ENCODE results near the gene IDE. TPM values are rescaled to one million over a fixed set of nuclear protein-coding genes. Genes with fewer than 3 reads are reported as not detected.
"Not testable (repeated sequence)": the region's sequence is repeated elsewhere in the genome, so short reads cannot be mapped to it uniquely, and the experiment has no call there.

The IDE gene
- total RNA-seq, 2 experiments from 2014 or later = 14.1 to 25.9 TPM

DNA sequence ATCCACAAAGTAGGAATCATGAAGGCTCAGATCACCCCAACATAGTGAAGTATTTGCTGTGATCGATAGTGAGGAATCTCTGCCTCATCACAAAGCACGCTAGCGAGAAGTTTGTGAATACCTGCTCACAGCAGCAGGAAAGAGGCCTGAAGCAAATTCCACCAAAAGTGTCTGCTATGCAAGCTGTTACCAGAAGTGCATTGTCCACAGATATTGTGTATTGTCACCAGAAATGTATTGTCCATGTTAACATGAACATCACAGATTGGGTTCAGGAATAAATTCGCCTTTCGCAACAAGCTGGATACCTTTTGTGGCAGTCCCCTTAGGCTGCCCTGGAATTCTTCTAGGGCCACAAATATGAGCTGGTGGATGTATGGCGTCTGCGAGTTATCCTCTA lies 155.0 kb downstream of the IDE start:
- DNase-seq (no peak), ATAC-seq (no peak)
- Mint-ChIP-seq H3K27me3 (peaks cover 52% of the 10 kb centered on the region), H3K4me1 (peaks cover 12% of the 10 kb centered on the region), H3K27ac (no peak overlapping the region), H3K9me3 (ENCODE audit: low read depth) (peaks cover 2% of the 10 kb centered on the region), H3K36me3 (peaks cover 6% of the 10 kb centered on the region), H3K4me3 (no peak overlapping the region)
- CTCF ChIA-PET = no interaction called here

DNA sequence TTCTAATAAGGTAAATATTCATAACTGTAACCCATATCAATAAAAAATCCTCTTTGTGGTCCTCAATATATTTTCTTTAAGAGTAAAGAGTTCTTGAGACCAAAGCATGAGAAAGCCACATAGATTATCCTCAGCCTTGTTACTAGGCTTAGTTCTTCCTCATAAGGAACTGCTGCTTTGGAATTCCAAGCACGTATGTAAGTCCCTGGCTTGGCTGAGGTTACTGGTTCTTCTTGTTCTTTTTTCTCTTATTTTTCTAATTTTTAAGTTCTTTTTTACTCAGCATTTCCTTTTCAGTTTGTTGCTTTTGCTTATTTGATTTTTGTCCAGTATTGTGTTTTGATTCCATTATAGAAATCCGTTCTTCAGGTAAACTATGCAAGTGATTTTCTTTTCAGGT lies 155.7 kb downstream of the IDE start:
- DNase-seq (no peak), ATAC-seq (no peak)
- no peak overlapping the region for H3K4me3 Mint-ChIP-seq
- H3K9me3 Mint-ChIP-seq (ENCODE audit: low read depth) = peaks cover 2% of the 10 kb centered on the region
- CTCF ChIA-PET = no interaction called here
- peaks cover 12% of the 10 kb centered on the region for H3K4me1 Mint-ChIP-seq
- H3K36me3 Mint-ChIP-seq = peaks cover 6% of the 10 kb centered on the region
- H3K27me3 Mint-ChIP-seq = peaks cover 46% of the 10 kb centered on the region
- H3K27ac Mint-ChIP-seq = no peak overlapping the region

- Mint-ChIP-seq H3K27me3 (peaks cover 32% of the 10 kb centered on the region), H3K9me3 (ENCODE audit: low read depth) (no peaks in the 10 kb centered on the region), H3K4me1 (no peaks in the 10 kb centered on the region), H3K36me3 (no peaks in the 10 kb centered on the region), H3K4me3 (no peak overlapping the region), H3K27ac (no peak overlapping the region)
- DNase-seq (no peak), ATAC-seq (no peak)
- CTCF ChIA-PET = no interaction called here
These were observed 160.4 kb downstream of the IDE start for GRCh38 chr10:92413519-92413918.

- CTCF ChIA-PET = no interaction called here
- H3K4me3 Mint-ChIP-seq = no peak overlapping the region
These were observed 160.9 kb downstream of the IDE start for GRCh38 chr10:92413011-92413410.

DNA sequence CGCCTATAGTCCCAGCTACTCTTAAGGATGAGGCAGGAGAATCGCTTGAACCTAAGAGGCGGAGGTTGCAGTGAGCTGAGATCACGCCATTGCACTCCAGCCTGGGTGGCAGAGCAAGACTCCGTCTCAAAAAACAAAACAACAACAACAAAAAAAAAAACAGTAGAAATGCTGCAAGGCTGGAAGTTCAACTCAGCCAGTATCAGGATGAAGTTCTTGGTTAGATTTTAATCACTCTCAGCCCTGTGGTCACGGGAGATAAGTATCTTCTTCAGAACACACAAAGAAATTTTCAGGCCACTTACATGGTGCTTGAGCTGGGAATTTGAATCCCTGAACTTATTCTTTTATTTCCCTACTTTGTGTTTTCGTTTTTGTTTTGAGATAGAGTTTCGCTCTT lies 162.5 kb downstream of the IDE start:
- ATAC-seq = no peak
- no peaks in the 10 kb centered on the region for H3K9me3 Mint-ChIP-seq (ENCODE audit: low read depth)
- H3K27me3 Mint-ChIP-seq = peaks cover 33% of the 10 kb centered on the region
- H3K4me3 Mint-ChIP-seq = no peak overlapping the region
- no peaks in the 10 kb centered on the region for H3K36me3 Mint-ChIP-seq
- DNase-seq = no peak
- H3K27ac Mint-ChIP-seq = no peak overlapping the region
- no peaks in the 10 kb centered on the region for H3K4me1 Mint-ChIP-seq
- CTCF ChIA-PET = no interaction called here

More at GRCh38 chr10:92413011-92413410, 160.9 kb downstream of the IDE start:
- Mint-ChIP-seq H3K27me3 (peaks cover 30% of the 10 kb centered on the region), H3K36me3 (no peaks in the 10 kb centered on the region), H3K4me1 (no peaks in the 10 kb centered on the region), H3K27ac (no peak overlapping the region), H3K9me3 (ENCODE audit: low read depth) (no peaks in the 10 kb centered on the region)
- no peak for DNase-seq
- no peak for ATAC-seq

DNA sequence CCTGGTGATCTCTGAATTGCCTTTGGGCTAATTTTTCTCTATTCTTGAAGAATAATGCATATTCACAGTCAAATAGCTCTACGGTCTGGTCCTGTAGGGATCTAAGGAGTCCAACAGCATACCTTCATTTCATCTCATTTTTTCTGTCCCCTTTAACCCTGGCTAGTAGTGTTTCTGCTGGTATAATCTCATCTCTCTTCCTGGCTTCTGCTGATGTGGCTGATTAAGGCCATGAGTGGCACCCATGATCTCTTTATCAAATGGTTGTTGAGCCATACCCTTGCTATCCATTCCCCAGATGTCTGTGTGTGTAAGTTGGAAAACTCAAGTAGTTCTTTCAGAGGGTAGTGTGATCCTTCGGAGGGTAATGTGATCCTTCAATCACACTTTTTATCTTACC lies 163.4 kb downstream of the IDE start:
- no peak for ATAC-seq
- Mint-ChIP-seq H3K27ac (no peak overlapping the region), H3K36me3 (no peaks in the 10 kb centered on the region), H3K9me3 (ENCODE audit: low read depth) (no peaks in the 10 kb centered on the region), H3K4me1 (no peaks in the 10 kb centered on the region), H3K4me3 (no peak overlapping the region), H3K27me3 (peaks cover 31% of the 10 kb centered on the region)
- CTCF ChIA-PET = no interaction called here
- no peak for DNase-seq

DNA sequence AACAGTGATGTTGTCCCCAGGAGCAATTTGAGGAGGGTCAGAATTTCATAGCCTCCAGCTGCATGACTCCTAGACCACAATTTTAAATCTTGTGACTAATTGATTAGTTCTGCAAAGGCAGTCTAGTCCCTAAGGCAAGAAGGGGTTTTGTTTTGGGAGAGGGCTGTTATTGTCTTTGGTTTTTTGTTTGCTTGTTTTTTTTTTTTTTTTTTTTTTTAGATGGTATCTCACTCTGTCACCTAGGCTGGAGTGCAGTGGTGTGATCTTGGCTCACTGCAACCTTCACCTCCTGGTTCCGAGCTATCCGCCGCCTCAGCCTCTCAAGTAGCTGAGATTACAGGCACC lies 165.9 kb downstream of the IDE start:
- Mint-ChIP-seq H3K9me3 (ENCODE audit: low read depth) (no peaks in the 10 kb centered on the region), H3K36me3 (no peaks in the 10 kb centered on the region), H3K4me3 (no peak overlapping the region), H3K4me1 (no peaks in the 10 kb centered on the region), H3K27ac (no peak overlapping the region), H3K27me3 (peaks cover 34% of the 10 kb centered on the region)
- ATAC-seq (no peak), DNase-seq (no peak)
- CTCF ChIA-PET = no interaction called here

- H3K27me3 Mint-ChIP-seq = peaks cover 31% of the 10 kb centered on the region
- ATAC-seq (no peak), DNase-seq (no peak)
- no peak overlapping the region for H3K4me3 Mint-ChIP-seq
- no peaks in the 10 kb centered on the region for H3K4me1 Mint-ChIP-seq
- no peak overlapping the region for H3K27ac Mint-ChIP-seq
- CTCF ChIA-PET = no interaction called here
- no peaks in the 10 kb centered on the region for H3K36me3 Mint-ChIP-seq
- H3K9me3 Mint-ChIP-seq (ENCODE audit: low read depth) = no peaks in the 10 kb centered on the region
These were observed 166.4 kb downstream of the IDE start for GRCh38 chr10:92407305-92408016.

DNA sequence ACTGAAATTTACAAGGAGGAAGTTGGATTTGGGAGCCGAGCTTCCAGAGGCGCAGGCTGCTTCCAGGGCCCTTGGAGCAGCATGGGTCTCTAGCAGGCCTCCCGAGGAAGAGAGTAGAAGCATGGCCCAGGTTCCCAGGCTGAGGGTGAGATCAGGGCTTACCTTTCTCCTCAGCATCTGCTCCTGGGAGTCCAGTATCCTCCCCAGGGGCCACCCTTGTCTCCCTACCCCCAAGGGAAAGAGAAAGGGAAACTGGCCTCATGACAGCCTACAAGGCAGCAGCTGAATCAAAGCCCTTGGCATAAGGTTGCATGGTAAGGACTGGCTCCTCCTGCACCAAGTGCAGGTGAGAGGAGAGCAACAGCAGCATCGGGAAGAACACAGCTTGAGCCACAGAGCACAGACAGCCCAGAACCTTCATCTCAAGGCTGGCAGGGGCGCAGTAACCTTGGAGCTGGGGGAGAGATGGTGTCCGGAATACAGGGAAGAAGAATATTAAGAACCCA lies 168.4 kb downstream of the IDE start:
- H3K27me3 Mint-ChIP-seq = peaks cover 25% of the 10 kb centered on the region
- H3K27ac Mint-ChIP-seq = no peak overlapping the region
- CTCF ChIA-PET = no interaction called here
- H3K9me3 Mint-ChIP-seq (ENCODE audit: low read depth) = no peaks in the 10 kb centered on the region
- H3K36me3 Mint-ChIP-seq = no peaks in the 10 kb centered on the region
- ATAC-seq (no peak), DNase-seq (no peak)
- H3K4me3 Mint-ChIP-seq = no peak overlapping the region
- H3K4me1 Mint-ChIP-seq = no peaks in the 10 kb centered on the region

- CTCF ChIA-PET = no interaction called here
- no peaks in the 10 kb centered on the region for H3K4me1 Mint-ChIP-seq
- no peaks in the 10 kb centered on the region for H3K9me3 Mint-ChIP-seq (ENCODE audit: low read depth)
- H3K4me3 Mint-ChIP-seq = no peak overlapping the region
- ATAC-seq = no peak
- H3K36me3 Mint-ChIP-seq = no peaks in the 10 kb centered on the region
- no peak overlapping the region for H3K27ac Mint-ChIP-seq
- DNase-seq = no peak
- H3K27me3 Mint-ChIP-seq = peaks cover 24% of the 10 kb centered on the region
These were observed 169.1 kb downstream of the IDE start for GRCh38 chr10:92404612-92405418.

- peaks cover 12% of the 10 kb centered on the region for H3K27me3 Mint-ChIP-seq
- H3K27ac Mint-ChIP-seq; H3K36me3 Mint-ChIP-seq; DNase-seq; H3K4me3 Mint-ChIP-seq; H3K9me3 Mint-ChIP-seq (ENCODE audit: low read depth); ATAC-seq; H3K4me1 Mint-ChIP-seq; CTCF ChIA-PET: not testable (repeated sequence)
These were observed 171.7 kb downstream of the IDE start for GRCh38 chr10:92402234-92402633.

Other genes with a start within 250 kb of the IDE start
- gene KIF11, start 19.0 kb upstream of the IDE start, total RNA-seq = 10 to 100 TPM; 76.9 to 79.6 TPM
- gene HHEX, start 115.9 kb upstream of the IDE start, total RNA-seq = under 1 TPM in 1 of 2 experiments, not detected in 1; 0.23 TPM